Measurements from ENCODE around the gene FAM131B. TPM values are rescaled to one million over a fixed set of nuclear protein-coding genes. Genes with fewer than 3 reads are reported as not detected.

The FAM131B gene
- total RNA-seq, 4 donors from 2014 or later = 0.27 to 1.4 (median 0.42) TPM; not detected in 1

DNA sequence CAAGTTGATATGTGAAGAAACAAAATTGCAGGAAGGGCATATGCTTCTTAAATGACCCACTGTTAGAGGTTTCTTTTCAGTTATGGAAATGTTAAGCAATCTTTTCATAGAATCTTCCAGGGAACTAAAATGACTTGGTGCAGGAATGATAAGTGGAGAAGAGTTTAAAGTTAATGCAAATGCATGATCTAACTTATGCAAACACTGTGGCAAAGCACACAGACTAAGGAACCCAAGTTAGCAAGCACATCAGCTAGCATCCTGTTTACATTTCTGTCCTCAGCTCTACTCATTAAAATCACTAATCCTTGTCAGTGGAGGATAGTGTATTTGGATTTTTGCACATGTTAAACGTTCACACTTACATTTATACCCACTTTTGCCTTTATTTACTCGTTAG, 37.3 kb downstream of the FAM131B start:
- TF ChIP-seq POLR2A (IDR thresholded peaks at IDR 0.05) = no peak
- TF ChIP-seq, protein P1, sequence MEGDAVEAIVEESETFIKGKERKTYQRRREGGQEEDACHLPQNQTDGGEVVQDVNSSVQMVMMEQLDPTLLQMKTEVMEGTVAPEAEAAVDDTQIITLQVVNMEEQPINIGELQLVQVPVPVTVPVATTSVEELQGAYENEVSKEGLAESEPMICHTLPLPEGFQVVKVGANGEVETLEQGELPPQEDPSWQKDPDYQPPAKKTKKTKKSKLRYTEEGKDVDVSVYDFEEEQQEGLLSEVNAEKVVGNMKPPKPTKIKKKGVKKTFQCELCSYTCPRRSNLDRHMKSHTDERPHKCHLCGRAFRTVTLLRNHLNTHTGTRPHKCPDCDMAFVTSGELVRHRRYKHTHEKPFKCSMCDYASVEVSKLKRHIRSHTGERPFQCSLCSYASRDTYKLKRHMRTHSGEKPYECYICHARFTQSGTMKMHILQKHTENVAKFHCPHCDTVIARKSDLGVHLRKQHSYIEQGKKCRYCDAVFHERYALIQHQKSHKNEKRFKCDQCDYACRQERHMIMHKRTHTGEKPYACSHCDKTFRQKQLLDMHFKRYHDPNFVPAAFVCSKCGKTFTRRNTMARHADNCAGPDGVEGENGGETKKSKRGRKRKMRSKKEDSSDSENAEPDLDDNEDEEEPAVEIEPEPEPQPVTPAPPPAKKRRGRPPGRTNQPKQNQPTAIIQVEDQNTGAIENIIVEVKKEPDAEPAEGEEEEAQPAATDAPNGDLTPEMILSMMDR (IDR thresholded peaks at IDR 0.05) = no peak
- H3K4me3 ChIP-seq (ENCODE audit: low read depth, poor library complexity, severe bottlenecking) = no peak overlapping the region
- intact Hi-C loops (cut with DNase I; ENCODE audit: low total_unique reads) = no loop called here
- no peak for DNase-seq (ENCODE audit: low spot score in 2 of 2)
- WGBS, 2 donors = 74 to 77% methylated on average over 2 of the region's 2 CpGs

- WGBS, 2 donors = 70 to 78% methylated on average over 12 of the region's 12 CpGs
- intact Hi-C loops (cut with DNase I; ENCODE audit: low total_unique reads) = no loop called here
- TF ChIP-seq, protein P1 (IDR thresholded peaks at IDR 0.05) = no peak
- no peak for TF ChIP-seq POLR2A (IDR thresholded peaks at IDR 0.05)
- no peak for DNase-seq (ENCODE audit: low spot score in 2 of 2)
- no peak overlapping the region for H3K4me3 ChIP-seq (ENCODE audit: low read depth, poor library complexity, severe bottlenecking)
These were observed 38.9 kb downstream of the FAM131B start for GRCh38 chr7:143323653-143324052.

GRCh38 chr7:143322760-143323633, 39.5 kb downstream of the FAM131B start:
- no peak overlapping the region for H3K4me3 ChIP-seq (ENCODE audit: low read depth, poor library complexity, severe bottlenecking)
- 80 to 81% methylated on average over 23 of the region's 23 CpGs for WGBS, 2 donors
- DNase-seq (ENCODE audit: low spot score in 2 of 2) = no peak
- intact Hi-C loops (cut with DNase I; ENCODE audit: low total_unique reads) = no loop called here
- no peak for TF ChIP-seq POLR2A (IDR thresholded peaks at IDR 0.05)
- TF ChIP-seq, protein P1 (IDR thresholded peaks at IDR 0.05) = no peak

DNA sequence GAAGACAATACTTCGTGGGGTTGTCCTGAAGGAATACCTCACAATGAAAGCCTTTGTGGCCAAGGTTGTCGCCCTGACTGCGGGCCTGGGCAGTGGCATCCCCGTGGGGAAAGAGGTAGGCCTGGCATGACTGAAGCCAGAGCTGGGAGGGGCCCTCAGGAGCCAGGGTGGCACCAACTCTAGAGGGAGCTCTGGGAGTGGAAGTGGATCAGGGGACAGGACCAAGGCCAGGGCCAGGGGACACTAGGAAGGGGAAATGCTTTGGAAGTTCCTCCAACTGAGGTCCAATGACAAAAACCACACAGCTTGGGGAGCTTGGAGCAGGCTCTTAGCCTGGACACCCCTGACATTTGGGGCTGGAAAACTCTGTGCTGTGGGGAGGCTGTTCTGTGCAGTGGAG, 40.8 kb downstream of the FAM131B start:
- 70 to 90% methylated on average over 4 of the region's 4 CpGs for WGBS, 2 donors
- no peak for TF ChIP-seq POLR2A (IDR thresholded peaks at IDR 0.05)
- TF ChIP-seq, protein P1 (IDR thresholded peaks at IDR 0.05) = no peak
- H3K4me3 ChIP-seq (ENCODE audit: low read depth, poor library complexity, severe bottlenecking) = no peak overlapping the region
- intact Hi-C loops (cut with DNase I; ENCODE audit: low total_unique reads) = no loop called here
- DNase-seq (ENCODE audit: low spot score in 2 of 2) = no peak

- intact Hi-C loops (cut with DNase I; ENCODE audit: low total_unique reads) = no loop called here
- no peak overlapping the region for H3K4me3 ChIP-seq (ENCODE audit: low read depth, poor library complexity, severe bottlenecking)
- TF ChIP-seq POLR2A (IDR thresholded peaks at IDR 0.05) = no peak
- TF ChIP-seq, protein P1 (IDR thresholded peaks at IDR 0.05) = no peak
- 96 to 97% methylated on average over 10 of the region's 10 CpGs for WGBS, 2 donors
- no peak for DNase-seq (ENCODE audit: low spot score in 2 of 2)
These were observed 41.3 kb downstream of the FAM131B start for GRCh38 chr7:143321242-143321641.

All from lower leg skin (tissue), 4 donors.